ENCODE results near the gene RCOR1.

The RCOR1 gene

GRCh38 chr14:102726191-102726949, 133.9 kb downstream of the RCOR1 start:
- DNase-seq (ENCODE audit: low spot score), result no peak

- no peak for DNase-seq (ENCODE audit: low spot score)
Measured at GRCh38 chr14:102727336-102728095, 135.1 kb downstream of the RCOR1 start.

GRCh38 chr14:102728501-102728900, 136.1 kb downstream of the RCOR1 start:
- no peak for DNase-seq (ENCODE audit: low spot score)

GRCh38 chr14:102729268-102729667, 136.8 kb downstream of the RCOR1 start:
- DNase-seq (ENCODE audit: low spot score), result no peak

GRCh38 chr14:102729825-102730224, 137.4 kb downstream of the RCOR1 start:
- DNase-seq (ENCODE audit: low spot score), result no peak

- no peak for DNase-seq (ENCODE audit: low spot score)
Measured at GRCh38 chr14:102731101-102731870, 138.8 kb downstream of the RCOR1 start.

- DNase-seq (ENCODE audit: low spot score), result no peak
Measured at GRCh38 chr14:102731871-102732800, 139.7 kb downstream of the RCOR1 start.

- no peak for DNase-seq (ENCODE audit: low spot score)
Measured at GRCh38 chr14:102732924-102733323, 140.5 kb downstream of the RCOR1 start.

- DNase-seq (ENCODE audit: low spot score), result no peak
Measured at GRCh38 chr14:102733326-102733725, 140.9 kb downstream of the RCOR1 start.

GRCh38 chr14:102734436-102734835, 142.0 kb downstream of the RCOR1 start:
- no peak for DNase-seq (ENCODE audit: low spot score)

GRCh38 chr14:102736956-102737355, 144.5 kb downstream of the RCOR1 start:
- no peak for DNase-seq (ENCODE audit: low spot score)

GRCh38 chr14:102737402-102738372, 145.2 kb downstream of the RCOR1 start:
- no peak for DNase-seq (ENCODE audit: low spot score)

- DNase-seq (ENCODE audit: low spot score), result no peak
Measured at GRCh38 chr14:102738373-102739189, 146.1 kb downstream of the RCOR1 start.

GRCh38 chr14:102739190-102739469, 146.7 kb downstream of the RCOR1 start:
- DNase-seq (ENCODE audit: low spot score), result no peak

GRCh38 chr14:102746634-102747438, 154.4 kb downstream of the RCOR1 start:
- no peak for DNase-seq (ENCODE audit: low spot score)

- no peak for DNase-seq (ENCODE audit: low spot score)
Measured at GRCh38 chr14:102748806-102749205, 156.4 kb downstream of the RCOR1 start.

GRCh38 chr14:102749393-102750305, 157.2 kb downstream of the RCOR1 start:
- DNase-seq (ENCODE audit: low spot score), result no peak

GRCh38 chr14:102750376-102750775, 157.9 kb downstream of the RCOR1 start:
- DNase-seq (ENCODE audit: low spot score), result no peak
